NCI-H1105 treated with DMSO at 0.1 percent for 48 hours (cell line): Measurements from ENCODE around the gene TRABD2B.

Experiments used
- DNase-seq: peaks from one replicate; lab custom pipeline; 2025; lab: John Stamatoyannopoulos, UW

TRABD2B gene

GRCh38 chr1:48021792-48022191 is 24.6 kb upstream of the TRABD2B start:
- no peak for DNase-seq

GRCh38 chr1:48019714-48020315 is 22.6 kb upstream of the TRABD2B start:
- DNase-seq: no peak

- DNase-seq: no peak
Observed at GRCh38 chr1:48018799-48019198, 21.6 kb upstream of the TRABD2B start.

GRCh38 chr1:48017716-48018115 is 20.5 kb upstream of the TRABD2B start:
- DNase-seq: no peak

- no peak for DNase-seq
Observed at GRCh38 chr1:48016515-48016914, 19.3 kb upstream of the TRABD2B start.

GRCh38 chr1:48013270-48013669 is 16.1 kb upstream of the TRABD2B start:
- no peak for DNase-seq

GRCh38 chr1:48007047-48007446 is 9.9 kb upstream of the TRABD2B start:
- no peak for DNase-seq

- DNase-seq: no peak
Observed at GRCh38 chr1:48006264-48006663, 9.1 kb upstream of the TRABD2B start.

- DNase-seq: no peak
Observed at GRCh38 chr1:48005253-48006117, 8.3 kb upstream of the TRABD2B start.

GRCh38 chr1:48003741-48004531 is 6.8 kb upstream of the TRABD2B start:
- DNase-seq: peak; percentile 68

GRCh38 chr1:48002142-48002541 is 5.0 kb upstream of the TRABD2B start:
- no peak for DNase-seq

- no peak for DNase-seq
Observed at GRCh38 chr1:48001696-48002095, 4.5 kb upstream of the TRABD2B start.

GRCh38 chr1:48000883-48001282 is 3.7 kb upstream of the TRABD2B start:
- DNase-seq: no peak

- DNase-seq: no peak
Observed at GRCh38 chr1:47999097-47999496, 1.9 kb upstream of the TRABD2B start.

- no peak for DNase-seq
Observed at GRCh38 chr1:47998396-47998990, 1.3 kb upstream of the TRABD2B start.

GRCh38 chr1:47996406-47997226 is 569 bp downstream of the TRABD2B start:
- no peak for DNase-seq

GRCh38 chr1:47996060-47996405 is 1.2 kb downstream of the TRABD2B start:
- DNase-seq: no peak

GRCh38 chr1:47995306-47996050 is 1.7 kb downstream of the TRABD2B start:
- DNase-seq: no peak

GRCh38 chr1:47993881-47994625 is 3.1 kb downstream of the TRABD2B start:
- DNase-seq: no peak

- DNase-seq: no peak
Observed at GRCh38 chr1:47993416-47993740, 3.8 kb downstream of the TRABD2B start.
